ENCODE data around the gene TEX26.

The TEX26 gene

GRCh38 chr13:30932481-30933353 lies at the start of gene TEX26:
Gene TEX26 (plus strand): TSS chr13:30932656. CDS start chr13:30932716, 60 bp downstream.
- no peak for DNase-seq

GRCh38 chr13:30882996-30883766 lies 49.3 kb upstream of the TEX26 start:
- no peak for DNase-seq

GRCh38 chr13:30884543-30884942 lies 47.9 kb upstream of the TEX26 start:
- DNase-seq: no peak

GRCh38 chr13:30889196-30889690 lies 43.2 kb upstream of the TEX26 start:
- no peak for DNase-seq

- DNase-seq: no peak
These were observed 39.5 kb upstream of the TEX26 start for GRCh38 chr13:30892966-30893365.

- DNase-seq: no peak
These were observed 36.7 kb upstream of the TEX26 start for GRCh38 chr13:30895773-30896172.

- DNase-seq: no peak
These were observed 34.4 kb upstream of the TEX26 start for GRCh38 chr13:30898070-30898469.

GRCh38 chr13:30898678-30899241 lies 33.7 kb upstream of the TEX26 start:
- DNase-seq: no peak

- no peak for DNase-seq
These were observed 32.0 kb upstream of the TEX26 start for GRCh38 chr13:30900436-30900835.

- no peak for DNase-seq
These were observed 31.3 kb upstream of the TEX26 start for GRCh38 chr13:30900952-30901749.

- no peak for DNase-seq
These were observed 28.4 kb upstream of the TEX26 start for GRCh38 chr13:30904043-30904442.

- DNase-seq: no peak
These were observed 26.5 kb upstream of the TEX26 start, which contains the start of gene MEDAG for GRCh38 chr13:30905932-30906383. Gene MEDAG (plus strand): TSS chr13:30906271. CDS start chr13:30906516, 245 bp downstream.

- no peak for DNase-seq
These were observed 25.9 kb upstream of the TEX26 start for GRCh38 chr13:30906411-30907051.

- no peak for DNase-seq
These were observed 25.2 kb upstream of the TEX26 start for GRCh38 chr13:30907121-30907861.

GRCh38 chr13:30908416-30908980 lies 24.0 kb upstream of the TEX26 start:
- no peak for DNase-seq

- DNase-seq: no peak
These were observed 21.8 kb upstream of the TEX26 start for GRCh38 chr13:30910676-30911075.

- DNase-seq: no peak
These were observed 16.5 kb upstream of the TEX26 start for GRCh38 chr13:30915691-30916541.

- no peak for DNase-seq
These were observed 15.5 kb upstream of the TEX26 start for GRCh38 chr13:30916991-30917390.

- no peak for DNase-seq
These were observed 13.6 kb upstream of the TEX26 start for GRCh38 chr13:30918662-30919405.
